ENCODE data around the gene RAB29.
"Not testable (repeated sequence)": the region's sequence is repeated elsewhere in the genome, so short reads cannot be mapped to it uniquely, and the experiment has no call there.

Gene RAB29

DNA sequence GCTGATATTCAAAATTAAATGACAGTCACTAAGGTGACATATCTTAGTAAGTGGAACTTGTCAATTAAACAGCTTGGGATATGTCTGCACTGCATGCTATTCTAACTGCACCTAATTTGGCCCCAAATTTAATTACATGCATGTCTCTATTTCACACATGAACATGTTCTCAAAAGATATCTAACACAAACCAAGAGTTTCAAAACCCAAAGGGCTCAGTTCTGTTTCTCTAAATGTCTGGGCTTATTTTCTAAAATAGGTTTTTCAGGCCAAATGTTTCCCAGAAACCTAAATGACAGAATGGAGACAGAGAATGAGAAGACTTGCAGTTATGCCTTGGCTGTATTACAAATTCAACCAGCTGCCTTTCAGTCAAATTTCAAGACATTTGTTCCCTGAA lies 11.3 kb downstream of the RAB29 start:
- DNase-seq, result no peak

- DNase-seq, result no peak
Measured at GRCh38 chr1:205760606-205761005, 14.7 kb downstream of the RAB29 start.

DNA sequence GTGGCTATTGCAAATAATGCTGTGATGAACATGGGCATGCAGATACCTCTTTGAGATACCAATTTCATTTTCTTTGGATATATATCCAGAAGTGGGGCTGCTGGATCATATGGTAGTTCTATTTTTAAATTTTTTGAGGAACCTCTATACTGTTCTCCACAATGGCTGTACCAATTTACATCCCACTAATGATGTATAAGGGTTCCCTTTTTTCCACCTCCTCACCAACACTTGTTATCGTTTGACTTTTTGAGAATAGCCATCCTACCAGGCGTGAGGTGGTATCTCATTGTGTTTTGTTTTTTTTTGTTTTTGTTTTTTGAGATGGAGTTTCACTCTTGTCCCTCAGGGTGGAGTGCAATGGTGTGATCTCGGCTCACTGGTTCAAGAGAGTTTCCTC lies 18.7 kb downstream of the RAB29 start:
- no peak for DNase-seq

DNA sequence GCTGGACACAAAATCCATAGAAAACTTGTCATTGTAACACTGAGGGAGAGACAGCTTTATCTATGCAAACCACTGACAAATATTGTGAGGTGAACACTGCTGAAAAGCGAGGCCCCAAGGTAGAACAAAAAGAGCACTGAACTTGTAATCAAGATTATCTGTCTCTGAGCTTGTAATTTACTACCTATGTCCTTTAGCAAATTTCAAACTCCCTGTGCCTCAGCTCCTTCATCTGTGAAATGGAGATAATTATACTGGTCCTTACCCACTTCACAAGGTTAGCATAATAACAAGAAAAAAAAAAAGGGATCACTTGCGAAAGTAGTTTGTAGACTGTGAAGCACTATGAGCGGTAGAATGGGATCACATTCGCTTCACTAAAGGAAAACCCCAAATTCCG lies 20.4 kb downstream of the RAB29 start:
- DNase-seq, result no peak

- no peak for DNase-seq
Measured at GRCh38 chr1:205751036-205751651, 24.1 kb downstream of the RAB29 start.

- DNase-seq, result peak; percentile 86 to 98
Measured at GRCh38 chr1:205750138-205751035, 24.9 kb downstream of the RAB29 start, which contains the start of gene NUCKS1. Gene NUCKS1, minus strand, starts transcription at chr1:205750182. Its CDS starts 209 bp downstream, at chr1:205749973.

DNA sequence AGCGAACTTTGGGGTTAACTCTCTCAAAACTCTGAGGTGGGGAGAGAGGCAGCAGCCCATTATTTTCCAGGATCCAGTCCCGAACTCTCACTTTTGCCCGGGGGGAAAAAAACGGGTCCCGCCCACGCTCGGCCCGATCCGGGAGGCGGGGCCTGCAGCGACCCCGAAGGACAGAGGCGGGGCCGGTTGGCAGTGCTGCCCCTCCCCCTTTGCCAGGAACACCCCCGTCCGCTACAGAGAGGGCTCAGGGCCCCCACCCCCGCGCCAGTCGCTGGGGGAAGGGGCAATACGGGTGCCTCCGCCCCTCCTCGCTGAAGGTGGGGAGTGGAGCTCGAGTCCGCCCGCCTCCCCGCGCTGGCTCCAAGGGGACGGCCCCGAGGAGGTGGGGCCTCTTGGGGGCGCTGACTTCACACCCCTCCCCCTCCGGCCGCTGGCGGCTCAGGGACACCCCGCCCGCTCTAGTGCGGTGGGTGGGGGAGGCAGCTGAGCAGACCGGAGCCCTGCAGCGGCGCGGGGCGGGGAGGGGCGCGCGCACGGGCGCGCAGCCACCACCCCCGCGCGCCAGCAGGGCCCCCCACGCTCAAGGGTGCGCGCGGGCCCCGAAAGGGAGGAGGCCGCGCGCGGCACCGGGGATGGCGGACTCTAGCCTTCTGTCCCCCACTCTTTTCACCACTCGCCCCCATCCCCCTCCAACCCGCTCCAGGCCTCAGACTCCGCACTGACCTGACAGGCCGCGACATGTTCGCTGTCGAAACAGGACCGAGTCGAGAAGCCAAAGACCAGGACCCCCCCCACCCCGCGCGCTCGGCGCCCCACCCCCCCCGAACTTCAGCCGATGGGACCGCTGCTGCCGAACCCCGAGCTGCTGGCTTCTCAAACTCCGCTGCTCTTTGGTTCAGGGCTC lies 25.8 kb downstream of the RAB29 start:
- peak; percentile 94 to 97 for DNase-seq

DNA sequence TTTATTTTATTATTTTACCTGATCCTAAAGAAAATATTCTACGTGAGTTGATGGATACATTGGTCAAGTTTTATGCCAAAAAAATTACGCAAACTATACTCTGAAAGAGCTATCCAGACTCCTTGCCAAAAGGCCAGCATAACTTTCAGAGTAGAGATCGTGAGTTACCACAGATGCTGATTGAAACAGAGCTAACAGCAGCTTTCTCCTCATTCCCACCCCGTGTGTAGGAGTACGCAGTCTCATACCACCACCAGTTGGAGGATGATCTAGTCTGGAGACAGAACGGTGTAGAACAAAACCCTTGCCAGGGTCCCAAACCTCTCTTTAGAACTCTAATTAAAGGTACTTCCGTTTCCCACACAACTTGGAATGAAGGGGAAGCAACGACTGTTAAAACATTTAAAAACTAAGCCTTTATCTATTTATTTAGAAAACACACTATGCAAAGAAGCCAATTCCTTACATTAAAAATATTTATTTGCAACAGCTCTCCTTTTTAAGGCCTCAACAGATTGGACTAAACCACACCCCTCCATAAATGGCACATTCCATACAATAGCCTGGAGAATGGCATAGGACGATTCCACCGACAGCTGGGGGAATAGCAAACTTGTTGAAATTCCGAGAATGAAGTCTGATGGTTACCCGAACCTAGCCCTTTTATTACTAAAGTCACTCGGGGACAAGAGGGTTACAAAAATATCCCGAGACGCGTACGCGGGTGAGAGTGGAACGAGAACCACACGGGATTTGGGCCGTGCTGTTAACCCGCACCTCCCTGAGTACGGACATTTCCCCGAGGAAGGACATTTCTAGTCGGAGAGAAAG lies 26.7 kb downstream of the RAB29 start:
- DNase-seq, result peak in 1 of 2 experiments; percentile 12

DNA sequence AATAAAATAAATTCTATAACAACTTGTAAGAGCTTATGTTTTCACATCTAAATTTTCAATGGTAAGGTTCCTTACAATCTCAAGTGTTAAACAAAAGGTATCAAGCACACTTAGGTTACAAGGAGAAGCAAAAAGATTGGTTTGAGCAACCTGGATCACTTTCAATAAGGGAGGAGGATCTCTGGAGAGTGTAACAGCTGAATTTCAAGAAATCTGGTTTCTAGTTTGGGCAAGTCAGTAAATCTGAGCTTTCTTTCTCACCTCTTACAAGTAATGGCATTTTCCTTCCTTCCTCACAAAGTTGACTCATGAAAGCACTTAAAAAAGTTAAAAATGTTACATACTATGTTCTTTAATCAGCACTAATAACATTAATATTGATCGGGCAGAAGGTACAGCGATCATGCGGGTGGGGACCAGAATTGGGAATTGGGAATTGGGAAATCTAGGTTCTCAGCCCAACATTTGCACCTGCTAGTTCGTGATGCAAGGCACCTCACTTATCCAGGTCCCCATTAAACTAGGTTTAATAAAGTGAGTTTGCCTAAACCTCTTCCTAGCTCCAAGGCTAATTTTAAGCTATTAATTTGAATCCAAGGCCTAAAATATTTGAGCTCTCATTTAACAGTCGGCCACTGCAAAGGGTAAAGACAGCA lies 28.4 kb downstream of the RAB29 start:
- no peak for DNase-seq

GRCh38 chr1:205744403-205744802 lies 30.9 kb downstream of the RAB29 start:
- no peak for DNase-seq

DNA sequence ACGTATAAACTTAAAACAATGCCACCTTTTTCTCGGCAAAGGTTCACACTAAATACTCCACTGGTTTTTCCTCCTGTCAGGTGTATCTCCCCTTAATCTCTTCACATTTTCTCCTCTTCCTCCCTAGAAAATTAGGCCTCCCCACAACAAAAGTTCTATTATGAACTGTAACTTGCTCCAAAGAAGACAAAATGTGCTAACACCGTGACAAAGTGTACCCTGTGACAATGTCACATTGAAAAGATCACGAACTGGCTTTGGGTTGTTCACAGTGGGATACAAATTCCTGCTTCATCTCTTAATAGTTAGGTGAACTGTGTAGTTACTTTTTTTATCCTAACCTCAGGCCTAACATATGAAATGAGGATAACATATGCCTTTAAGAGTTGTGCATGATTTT lies 31.3 kb downstream of the RAB29 start:
- DNase-seq, result no peak

DNA sequence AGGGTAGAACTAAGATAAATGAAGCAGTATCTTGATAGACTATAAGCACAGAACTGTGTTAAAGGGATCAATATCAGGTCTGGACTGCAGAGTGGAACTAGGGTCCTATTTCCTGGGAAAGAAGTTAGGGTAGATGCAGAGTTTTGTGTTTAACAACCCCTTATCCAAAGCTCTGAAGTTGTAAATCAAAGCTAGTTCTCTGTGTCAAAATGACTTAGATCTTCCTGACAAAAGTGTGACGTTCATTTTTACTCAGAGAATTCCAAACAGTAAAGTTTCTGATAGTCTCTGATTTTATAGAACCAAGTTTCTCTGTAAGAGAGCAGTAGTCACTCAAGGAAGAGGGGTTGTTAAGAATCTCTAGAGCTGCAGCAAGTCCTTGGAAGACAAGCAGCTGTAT lies 33.6 kb downstream of the RAB29 start:
- no peak for DNase-seq

- DNase-seq, result no peak
Measured at GRCh38 chr1:205739348-205740160, 35.7 kb downstream of the RAB29 start.

- DNase-seq, result no peak
Measured at GRCh38 chr1:205735218-205735617, 40.1 kb downstream of the RAB29 start.

DNA sequence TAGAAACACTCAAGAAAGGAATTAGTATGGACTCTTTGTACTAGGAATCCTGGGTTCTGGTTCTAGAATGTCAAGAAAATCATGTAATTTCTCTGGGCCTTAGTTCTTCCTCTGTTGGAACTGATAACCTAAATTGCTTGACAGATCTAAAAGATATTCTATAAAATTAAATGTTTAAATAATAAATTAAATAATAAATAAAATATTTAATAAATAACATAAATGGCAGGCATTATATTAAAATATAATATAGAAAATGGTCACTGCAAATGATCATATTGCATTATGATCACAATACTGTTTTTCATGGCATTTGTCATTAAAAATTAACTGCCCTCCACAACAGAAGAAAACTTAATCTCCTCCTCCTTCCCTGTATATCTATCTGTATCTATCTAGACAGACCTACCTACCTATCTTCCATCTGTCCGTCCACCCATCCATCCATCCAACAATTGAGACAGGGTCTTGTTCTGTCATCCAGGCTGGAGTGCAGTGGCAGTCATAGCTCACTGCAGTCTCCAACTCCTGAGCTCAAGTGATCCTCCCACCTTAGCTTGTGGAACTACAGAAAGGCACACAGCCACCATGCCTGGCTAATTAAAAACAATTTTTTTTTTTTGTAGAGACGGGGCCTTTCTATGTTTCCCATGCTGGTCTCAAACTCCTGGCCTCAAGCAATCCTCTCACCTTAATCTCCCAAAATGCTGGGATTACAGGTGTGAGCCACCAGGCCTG lies 41.7 kb downstream of the RAB29 start:
- DNase-seq, result no peak

DNA sequence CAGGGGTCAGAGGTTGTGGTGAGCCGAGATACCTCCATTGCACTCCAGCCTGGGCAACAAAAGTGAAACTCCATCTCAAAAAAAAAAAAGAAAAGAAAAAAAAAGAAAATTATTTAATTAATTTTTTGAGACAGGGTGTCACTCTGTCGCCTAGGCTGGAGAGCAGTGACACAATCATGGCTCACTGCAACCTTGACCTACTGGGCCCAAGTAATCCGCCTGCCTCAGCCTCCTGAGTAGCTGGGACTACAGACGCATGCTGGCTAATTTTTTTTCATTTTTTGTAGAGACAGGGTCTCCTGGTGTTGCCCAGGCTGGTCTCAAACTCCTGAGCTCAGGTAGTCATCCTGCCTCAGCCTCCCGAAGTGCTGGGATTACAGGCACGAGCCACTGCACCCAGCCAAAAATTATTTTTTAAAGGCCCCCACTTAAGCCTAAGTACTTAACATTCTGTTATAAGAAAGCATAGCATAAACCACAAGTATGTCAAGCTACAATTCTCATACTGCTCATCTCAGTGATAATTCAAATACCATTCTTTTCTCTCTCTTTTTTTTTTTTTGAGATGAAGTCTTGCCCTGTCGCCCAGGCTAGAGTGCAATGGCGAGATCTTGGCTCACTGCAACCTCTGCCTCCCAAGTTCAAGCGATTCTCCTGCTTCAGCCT lies 45.2 kb downstream of the RAB29 start:
- DNase-seq, result no peak

- no peak for DNase-seq
Measured at GRCh38 chr1:205726619-205727125, 48.6 kb downstream of the RAB29 start.

GRCh38 chr1:205725514-205725913 lies 49.8 kb downstream of the RAB29 start:
- no peak for DNase-seq

- DNase-seq, result not testable (repeated sequence)
Measured at GRCh38 chr1:205720740-205721139, 54.5 kb downstream of the RAB29 start.

Measured in stimulated activated CD4-positive, alpha-beta T cell treated with anti-CD3 and anti-CD28 coated beads, Interleukin-4, amount 100 ng/mL, for 4 hours (primary cell).